ENCODE data around the gene GPR3. TPM values are rescaled to one million over a fixed set of nuclear protein-coding genes. Genes with fewer than 3 reads are reported as not detected.

The GPR3 gene
- total and polyA plus RNA-seq, 4 donors: under 0.01 to 0.30 TPM; not detected in 2

DNA sequence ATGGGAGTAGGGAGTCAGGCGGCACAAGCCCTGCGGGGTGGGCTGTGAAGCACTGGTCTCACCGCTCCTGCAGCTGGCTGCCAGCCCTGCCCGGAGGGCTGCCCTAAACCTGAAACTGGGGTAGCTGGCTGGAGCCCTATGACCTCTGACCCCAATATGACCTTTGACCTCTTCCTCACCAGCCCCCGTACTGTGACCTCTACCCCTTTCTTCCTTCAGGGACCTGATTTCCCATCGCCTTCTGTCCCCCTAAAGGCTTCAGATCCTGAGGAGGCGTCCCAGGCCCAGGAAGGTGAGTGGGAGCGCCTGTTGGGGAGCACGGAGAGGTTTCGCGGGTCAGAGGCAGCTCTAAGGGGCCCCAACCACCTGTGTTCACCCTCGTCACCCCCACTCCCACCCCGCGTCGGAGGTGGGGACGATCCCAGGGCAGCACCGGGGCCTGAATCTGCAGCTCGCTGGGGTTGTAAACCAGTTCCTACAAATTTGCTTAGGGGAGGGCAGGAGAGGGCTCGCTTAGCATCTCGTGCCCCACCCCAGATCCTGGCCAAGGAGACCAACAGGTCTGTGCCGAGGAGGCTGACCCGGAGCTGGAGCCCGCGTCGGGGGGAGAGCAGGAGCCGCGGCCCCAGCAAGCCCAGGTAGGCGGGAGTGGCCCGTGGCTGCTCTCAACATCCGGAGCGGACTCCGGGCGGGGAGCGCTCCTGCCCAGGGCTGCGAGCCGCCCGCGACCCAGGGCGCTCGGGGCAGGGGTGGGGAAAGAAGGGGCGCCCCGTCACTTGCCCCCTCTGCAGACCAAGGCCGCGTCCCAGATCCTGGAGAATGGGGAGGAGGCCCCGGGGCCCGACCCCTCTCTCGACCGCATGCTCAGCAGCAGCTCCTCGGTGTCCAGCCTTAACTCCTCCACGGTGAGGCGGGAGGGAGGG, 43.3 kb upstream of the GPR3 start:
- 23% methylated on average over 51 of the region's 51 CpGs for WGBS
- peak overlapping the region in 1 of 3 donors; percentile 43 for H3K4me3 ChIP-seq (ENCODE audit: low read depth in 1 of 3, low read length in 3 of 3)
- peaks cover 3 to 27% (median 17%) of the 10 kb centered on the region in 4 donors for H3K4me1 ChIP-seq (ENCODE audit: control insufficient read depth in 4 of 4, insufficient read depth in 4 of 4, low read length in 3 of 4)
- no peak overlapping the region for H3K27ac ChIP-seq (ENCODE audit: low read depth in 1 of 2, low read length in 2 of 2)
- no peaks in the 10 kb centered on the region for H3K9me3 ChIP-seq (ENCODE audit: control insufficient read depth in 4 of 4, low read length in 3 of 4)
- peak in 1 of 2 donors; percentile 9 for TF ChIP-seq RXRA (IDR thresholded peaks at IDR 0.05)
- TF ChIP-seq YY1 (IDR thresholded peaks at IDR 0.05): no peak
- peak; percentile 95 for TF ChIP-seq NR2F2 (IDR thresholded peaks at IDR 0.05)
- DNase-seq (ENCODE audit: low spot score): no peak
- H3K27me3 ChIP-seq (ENCODE audit: control insufficient read depth in 4 of 4, insufficient read depth in 4 of 4, low read length in 3 of 4): no peaks in the 10 kb centered on the region
- no peak overlapping the region for H3K9ac ChIP-seq (ENCODE audit: low read depth in 1 of 2, low read length in 2 of 2)
- no peaks in the 10 kb centered on the region for H3K36me3 ChIP-seq (ENCODE audit: control insufficient read depth in 4 of 4, insufficient read depth in 3 of 4, low read depth in 1 of 4, low read length in 3 of 4)

DNA sequence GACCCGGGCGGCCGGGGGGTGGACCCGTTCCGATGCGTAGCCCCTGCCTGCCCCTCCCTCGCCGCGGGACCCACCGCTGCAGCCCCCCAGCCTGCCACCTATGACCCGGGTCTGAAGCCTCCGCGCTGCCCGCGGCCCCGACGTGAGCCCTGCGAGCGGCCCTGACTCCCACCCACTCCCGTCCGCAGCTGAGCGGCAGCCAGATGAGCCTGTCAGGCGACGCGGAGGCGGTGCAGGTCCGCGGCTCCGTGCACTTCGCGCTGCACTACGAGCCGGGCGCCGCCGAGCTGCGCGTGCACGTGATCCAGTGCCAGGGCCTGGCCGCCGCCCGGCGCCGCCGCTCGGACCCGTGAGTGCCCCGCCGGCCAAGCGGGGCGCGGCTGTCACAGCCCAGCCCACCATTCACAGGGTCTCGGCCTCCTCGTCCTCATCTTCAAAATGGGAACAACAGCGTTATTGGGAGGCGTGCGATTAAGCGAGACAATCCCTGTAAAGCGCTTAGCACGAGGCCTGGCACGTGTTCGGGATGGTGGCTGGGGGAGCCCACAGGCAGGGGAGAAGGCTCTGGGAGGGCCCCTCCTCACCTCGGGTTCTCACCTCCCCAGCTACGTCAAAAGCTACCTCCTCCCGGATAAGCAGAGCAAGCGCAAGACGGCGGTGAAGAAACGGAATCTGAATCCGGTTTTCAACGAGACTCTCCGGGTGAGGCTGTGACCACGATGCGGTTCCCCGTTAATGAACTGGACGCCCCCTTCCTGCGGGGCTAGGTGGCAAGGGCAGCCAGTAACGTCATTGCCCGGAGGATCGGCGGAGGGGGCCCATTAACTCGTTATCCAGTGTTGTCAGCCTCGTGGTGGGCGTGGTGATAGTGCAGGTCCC, 42.4 kb upstream of the GPR3 start:
- DNase-seq (ENCODE audit: low spot score): no peak
- Histone ChIP-seq H3K36me3 (ENCODE audit: control insufficient read depth in 4 of 4, insufficient read depth in 3 of 4, low read depth in 1 of 4, low read length in 3 of 4) (no peaks in the 10 kb centered on the region), H3K27me3 (ENCODE audit: control insufficient read depth in 4 of 4, insufficient read depth in 4 of 4, low read length in 3 of 4) (no peaks in the 10 kb centered on the region), H3K27ac (ENCODE audit: low read depth in 1 of 2, low read length in 2 of 2) (no peak overlapping the region), H3K4me3 (ENCODE audit: low read depth in 1 of 3, low read length in 3 of 3) (peak overlapping the region in 1 of 3 donors; percentile 43), H3K4me1 (ENCODE audit: control insufficient read depth in 4 of 4, insufficient read depth in 4 of 4, low read length in 3 of 4) (peaks cover 3 to 27% (median 17%) of the 10 kb centered on the region in 4 donors), H3K9me3 (ENCODE audit: control insufficient read depth in 4 of 4, low read length in 3 of 4) (no peaks in the 10 kb centered on the region), H3K9ac (ENCODE audit: low read depth in 1 of 2, low read length in 2 of 2) (no peak overlapping the region)
- WGBS: 20% methylated on average over 84 of the region's 84 CpGs
- TF ChIP-seq GABPA (IDR thresholded peaks at IDR 0.05 in 1 of 2, conservative IDR thresholded peaks at IDR 0.05 in 1 of 2): no peak
- TF ChIP-seq MAX (IDR thresholded peaks at IDR 0.05): no peak
- no peak for TF ChIP-seq FOXA1 (IDR thresholded peaks at IDR 0.05)
- no peak for TF ChIP-seq HNF4G (IDR thresholded peaks at IDR 0.05)
- TF ChIP-seq YY1 (IDR thresholded peaks at IDR 0.05): no peak
- TF ChIP-seq RXRA (IDR thresholded peaks at IDR 0.05): no peak
- TF ChIP-seq FOXA2 (IDR thresholded peaks at IDR 0.05): no peak
- TF ChIP-seq, protein P1, sequence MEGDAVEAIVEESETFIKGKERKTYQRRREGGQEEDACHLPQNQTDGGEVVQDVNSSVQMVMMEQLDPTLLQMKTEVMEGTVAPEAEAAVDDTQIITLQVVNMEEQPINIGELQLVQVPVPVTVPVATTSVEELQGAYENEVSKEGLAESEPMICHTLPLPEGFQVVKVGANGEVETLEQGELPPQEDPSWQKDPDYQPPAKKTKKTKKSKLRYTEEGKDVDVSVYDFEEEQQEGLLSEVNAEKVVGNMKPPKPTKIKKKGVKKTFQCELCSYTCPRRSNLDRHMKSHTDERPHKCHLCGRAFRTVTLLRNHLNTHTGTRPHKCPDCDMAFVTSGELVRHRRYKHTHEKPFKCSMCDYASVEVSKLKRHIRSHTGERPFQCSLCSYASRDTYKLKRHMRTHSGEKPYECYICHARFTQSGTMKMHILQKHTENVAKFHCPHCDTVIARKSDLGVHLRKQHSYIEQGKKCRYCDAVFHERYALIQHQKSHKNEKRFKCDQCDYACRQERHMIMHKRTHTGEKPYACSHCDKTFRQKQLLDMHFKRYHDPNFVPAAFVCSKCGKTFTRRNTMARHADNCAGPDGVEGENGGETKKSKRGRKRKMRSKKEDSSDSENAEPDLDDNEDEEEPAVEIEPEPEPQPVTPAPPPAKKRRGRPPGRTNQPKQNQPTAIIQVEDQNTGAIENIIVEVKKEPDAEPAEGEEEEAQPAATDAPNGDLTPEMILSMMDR (IDR thresholded peaks at IDR 0.05; ENCODE audit: low read depth, low read length, missing input control): no peak
- TF ChIP-seq EGR1 (IDR thresholded peaks at IDR 0.05; ENCODE audit: low read depth in 2 of 2): no peak
- TF ChIP-seq SP1 (IDR thresholded peaks at IDR 0.05): no peak
- no peak for TF ChIP-seq HNF4A (conservative IDR thresholded peaks at IDR 0.05)
- TF ChIP-seq TAF1 (conservative IDR thresholded peaks at IDR 0.05): no peak
- TF ChIP-seq, protein P2, sequence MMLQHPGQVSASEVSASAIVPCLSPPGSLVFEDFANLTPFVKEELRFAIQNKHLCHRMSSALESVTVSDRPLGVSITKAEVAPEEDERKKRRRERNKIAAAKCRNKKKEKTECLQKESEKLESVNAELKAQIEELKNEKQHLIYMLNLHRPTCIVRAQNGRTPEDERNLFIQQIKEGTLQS (IDR thresholded peaks at IDR 0.05): no peak
- no peak for TF ChIP-seq RAD21 (IDR thresholded peaks at IDR 0.05)
- TF ChIP-seq, protein P3, sequence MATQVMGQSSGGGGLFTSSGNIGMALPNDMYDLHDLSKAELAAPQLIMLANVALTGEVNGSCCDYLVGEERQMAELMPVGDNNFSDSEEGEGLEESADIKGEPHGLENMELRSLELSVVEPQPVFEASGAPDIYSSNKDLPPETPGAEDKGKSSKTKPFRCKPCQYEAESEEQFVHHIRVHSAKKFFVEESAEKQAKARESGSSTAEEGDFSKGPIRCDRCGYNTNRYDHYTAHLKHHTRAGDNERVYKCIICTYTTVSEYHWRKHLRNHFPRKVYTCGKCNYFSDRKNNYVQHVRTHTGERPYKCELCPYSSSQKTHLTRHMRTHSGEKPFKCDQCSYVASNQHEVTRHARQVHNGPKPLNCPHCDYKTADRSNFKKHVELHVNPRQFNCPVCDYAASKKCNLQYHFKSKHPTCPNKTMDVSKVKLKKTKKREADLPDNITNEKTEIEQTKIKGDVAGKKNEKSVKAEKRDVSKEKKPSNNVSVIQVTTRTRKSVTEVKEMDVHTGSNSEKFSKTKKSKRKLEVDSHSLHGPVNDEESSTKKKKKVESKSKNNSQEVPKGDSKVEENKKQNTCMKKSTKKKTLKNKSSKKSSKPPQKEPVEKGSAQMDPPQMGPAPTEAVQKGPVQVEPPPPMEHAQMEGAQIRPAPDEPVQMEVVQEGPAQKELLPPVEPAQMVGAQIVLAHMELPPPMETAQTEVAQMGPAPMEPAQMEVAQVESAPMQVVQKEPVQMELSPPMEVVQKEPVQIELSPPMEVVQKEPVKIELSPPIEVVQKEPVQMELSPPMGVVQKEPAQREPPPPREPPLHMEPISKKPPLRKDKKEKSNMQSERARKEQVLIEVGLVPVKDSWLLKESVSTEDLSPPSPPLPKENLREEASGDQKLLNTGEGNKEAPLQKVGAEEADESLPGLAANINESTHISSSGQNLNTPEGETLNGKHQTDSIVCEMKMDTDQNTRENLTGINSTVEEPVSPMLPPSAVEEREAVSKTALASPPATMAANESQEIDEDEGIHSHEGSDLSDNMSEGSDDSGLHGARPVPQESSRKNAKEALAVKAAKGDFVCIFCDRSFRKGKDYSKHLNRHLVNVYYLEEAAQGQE (IDR thresholded peaks at IDR 0.05): no peak
- TF ChIP-seq ZBTB33 (IDR thresholded peaks at IDR 0.05): no peak
- TF ChIP-seq NR2F2 (IDR thresholded peaks at IDR 0.05): no peak
- TF ChIP-seq JUND (IDR thresholded peaks at IDR 0.05): no peak
